Thyroid gland (tissue), 4 donors: Measurements from ENCODE around the gene CARF. TPM values are rescaled to one million over a fixed set of nuclear protein-coding genes. Genes with fewer than 3 reads are reported as not detected.
"Not testable (repeated sequence)": the region's sequence is repeated elsewhere in the genome, so short reads cannot be mapped to it uniquely, and the experiment has no call there.

ENCODE experiments used
- DNase-seq, 2 donors: peaks; one replicate each; pipeline ENCODE4 v3.0.0-alpha.2; 2019
- H3K27ac ChIP-seq, 3 donors: fragments of 200-600 bp; sonication (generic); 1 replicate in 2 of 3; 2 replicates in 1 of 3; pipeline ENCODE4 v1.5.1; 2016 to 2019; ENCODE audit warnings: mild to moderate bottlenecking in 1 of 3, moderate library complexity in 1 of 3
- H3K27me3 ChIP-seq: fragments of 200-600 bp; sonication (generic); one replicate; pipeline ENCODE4 v1.5.1; 2019
- H3K36me3 ChIP-seq, 2 donors: fragments of 200-600 bp; sonication (generic); one replicate each; pipeline ENCODE4 v1.5.1; 2016 to 2019
- H3K4me1 ChIP-seq, 2 donors: fragments of 200-600 bp; sonication (generic); one replicate each; pipeline ENCODE4 v1.5.1; 2017 to 2019
- H3K4me3 ChIP-seq, 3 donors: fragments of 200-600 bp; sonication (generic); replicated peaks in 1 of 3; 1 replicate in 2 of 3; 2 replicates in 1 of 3; pipeline ENCODE4 v1.5.1; 2016; ENCODE audit warnings: mild to moderate bottlenecking in 1 of 3
- H3K9me3 ChIP-seq: fragments of 200-600 bp; sonication (generic); one replicate; pipeline ENCODE4 v1.5.1; 2017
- CTCF ChIP-seq, 6 experiments: fragments of 200-600 bp in 3 of 6; fragments of 450-650 bp in 3 of 6; sonication (generic) in 3 of 6; IDR thresholded peaks; one replicate each; pipeline ENCODE4 v1.5.1; 2016 to 2019; ENCODE audit warnings: antibody characterized with exemption in 6 of 6, mild to moderate bottlenecking in 2 of 6, inconsistent platforms in 1 of 6, moderate library complexity in 1 of 6
- POLR2A ChIP-seq, 2 donors: fragments of 450-650 bp; IDR thresholded peaks; one replicate each; pipeline ENCODE4 v1.6.1; 2017; ENCODE audit warnings: antibody characterized with exemption in 2 of 2, mild to moderate bottlenecking in 2 of 2, moderate library complexity in 1 of 2
- WGBS, 2 donors: methylation state at CpG; one replicate each; pipeline ENCODE4 v1.1.5; 2017; 5-methylcytosine and 5-hydroxymethylcytosine counted together
- intact Hi-C: fragments of 100-400 bp; cut with DNase I; formaldehyde crosslinking; loops from one replicate; pipeline ENCODE4 v1.15.1; 2023
- total RNA-seq, 4 donors: library from RNA; depleted of rRNA; stranded (reverse); fragments of >200 nt; gene quantifications; one replicate each; pipeline ENCODE4 v1.2.3, GENCODE V29; 2016

The CARF gene
- total RNA-seq, 4 donors from 2014 or later, result 24.7 to 56.3 (median 36.4) TPM

- Histone ChIP-seq H3K4me3 (no peak overlapping the region), H3K27me3 (no peaks in the 10 kb centered on the region), H3K4me1 (no peaks in the 10 kb centered on the region), H3K9me3 (no peaks in the 10 kb centered on the region), H3K36me3 (peaks cover 0 to 4% of the 10 kb centered on the region in 2 donors), H3K27ac (no peak overlapping the region)
- 96 to 98% methylated on average over 3 of the region's 3 CpGs for WGBS, 2 donors
- TF ChIP-seq POLR2A (IDR thresholded peaks at IDR 0.05), result no peak
- no peak for TF ChIP-seq CTCF (IDR thresholded peaks at IDR 0.05)
- intact Hi-C loops, result no loop called here
- DNase-seq, result no peak
These were observed 26.9 kb downstream of the CARF start for GRCh38 chr2:202938960-202939359.

- 94 to 98% methylated on average over 4 of the region's 4 CpGs for WGBS, 2 donors
- TF ChIP-seq CTCF (IDR thresholded peaks at IDR 0.05) (no peak), POLR2A (IDR thresholded peaks at IDR 0.05) (no peak)
- DNase-seq, result no peak
- intact Hi-C loops, result no loop called here
- Histone ChIP-seq H3K4me3 (no peak overlapping the region), H3K9me3 (no peaks in the 10 kb centered on the region), H3K27ac (no peak overlapping the region), H3K36me3 (peaks cover 4 to 12% of the 10 kb centered on the region in 2 donors), H3K4me1 (no peaks in the 10 kb centered on the region), H3K27me3 (no peaks in the 10 kb centered on the region)
These were observed 29.7 kb downstream of the CARF start for GRCh38 chr2:202941771-202942170.

GRCh38 chr2:202944408-202944807, 32.3 kb downstream of the CARF start:
- no peak overlapping the region for H3K27ac ChIP-seq
- intact Hi-C loops, result no loop called here
- WGBS, 2 donors, result 79 to 85% methylated on average over 1 of the region's 1 CpG
- no peak overlapping the region for H3K4me3 ChIP-seq
- H3K27me3 ChIP-seq, result no peaks in the 10 kb centered on the region
- TF ChIP-seq POLR2A (IDR thresholded peaks at IDR 0.05) (no peak), CTCF (IDR thresholded peaks at IDR 0.05) (no peak)
- no peaks in the 10 kb centered on the region for H3K9me3 ChIP-seq
- no peaks in the 10 kb centered on the region for H3K4me1 ChIP-seq
- DNase-seq, result no peak
- H3K36me3 ChIP-seq, result peaks cover 4 to 12% of the 10 kb centered on the region in 2 donors

- H3K4me3 ChIP-seq, result no peak overlapping the region
- H3K27me3 ChIP-seq, result no peaks in the 10 kb centered on the region
- no peaks in the 10 kb centered on the region for H3K4me1 ChIP-seq
- H3K9me3 ChIP-seq, result no peaks in the 10 kb centered on the region
- WGBS, 2 donors, result 88 to 93% methylated on average over 3 of the region's 3 CpGs
- no peak for DNase-seq
- H3K27ac ChIP-seq, result no peak overlapping the region
- TF ChIP-seq CTCF (IDR thresholded peaks at IDR 0.05) (no peak), POLR2A (IDR thresholded peaks at IDR 0.05) (no peak)
- intact Hi-C loops, result no loop called here
- peaks cover 4 to 12% of the 10 kb centered on the region in 2 donors for H3K36me3 ChIP-seq
These were observed 32.7 kb downstream of the CARF start for GRCh38 chr2:202944816-202945215.

- Histone ChIP-seq H3K27me3 (no peaks in the 10 kb centered on the region), H3K4me1 (no peaks in the 10 kb centered on the region), H3K36me3 (peaks cover 4 to 12% of the 10 kb centered on the region in 2 donors), H3K9me3 (no peaks in the 10 kb centered on the region), H3K27ac (no peak overlapping the region), H3K4me3 (no peak overlapping the region)
- WGBS, 2 donors, result 97 to 99% methylated on average over 2 of the region's 2 CpGs
- TF ChIP-seq CTCF (IDR thresholded peaks at IDR 0.05) (no peak), POLR2A (IDR thresholded peaks at IDR 0.05) (no peak)
- DNase-seq, result no peak
- intact Hi-C loops, result no loop called here
These were observed 33.4 kb downstream of the CARF start for GRCh38 chr2:202945497-202945896.

GRCh38 chr2:202949333-202949732, 37.3 kb downstream of the CARF start:
- H3K4me1 ChIP-seq, DNase-seq, H3K9me3 ChIP-seq, H3K27ac ChIP-seq, intact Hi-C loops, H3K27me3 ChIP-seq, H3K4me3 ChIP-seq: not testable (repeated sequence)
- H3K36me3 ChIP-seq, result peaks cover 6 to 18% of the 10 kb centered on the region in 2 donors
- 96 to 98% methylated on average over 3 of the region's 3 CpGs for WGBS, 2 donors
